ENCODE measurements around the gene AAR2. TPM values are rescaled to one million over a fixed set of nuclear protein-coding genes. Genes with fewer than 3 reads are reported as not detected.

Gene AAR2
- total and polyA plus RNA-seq, 8 donors = 23.1 to 40.0 (median 34.6) TPM

- Histone ChIP-seq H3K36me3 (peaks cover 0 to 25% of the 10 kb centered on the region in 2 donors), H3K9me3 (no peaks in the 10 kb centered on the region), H3K4me1 (no peaks in the 10 kb centered on the region), H3K27me3 (no peaks in the 10 kb centered on the region), H3K27ac (no peak overlapping the region), H3K4me3 (no peak overlapping the region)
- no peak for TF ChIP-seq CTCF (IDR thresholded peaks at IDR 0.05)
- intact Hi-C loops (cut with DNase I) = no loop called here
- ATAC-seq (no peak), DNase-seq (no peak)
Observed at GRCh38 chr20:36260316-36260715, 24.0 kb downstream of the AAR2 start.

GRCh38 chr20:36261389-36262105, 25.3 kb downstream of the AAR2 start:
- Histone ChIP-seq H3K27me3 (no peaks in the 10 kb centered on the region), H3K4me1 (no peaks in the 10 kb centered on the region), H3K4me3 (no peak overlapping the region), H3K36me3 (peaks cover 0 to 13% of the 10 kb centered on the region in 2 donors), H3K9me3 (no peaks in the 10 kb centered on the region), H3K27ac (no peak overlapping the region)
- intact Hi-C loops (cut with DNase I) = no loop called here
- DNase-seq (no peak), ATAC-seq (no peak)
- TF ChIP-seq CTCF (IDR thresholded peaks at IDR 0.05) = no peak

GRCh38 chr20:36262440-36262839, 26.2 kb downstream of the AAR2 start:
- DNase-seq (no peak), ATAC-seq (no peak)
- TF ChIP-seq CTCF (IDR thresholded peaks at IDR 0.05) = no peak

GRCh38 chr20:36264426-36265246, 28.4 kb downstream of the AAR2 start:
- Histone ChIP-seq H3K9me3 (no peaks in the 10 kb centered on the region), H3K36me3 (no peaks in the 10 kb centered on the region), H3K4me1 (no peaks in the 10 kb centered on the region), H3K27ac (no peak overlapping the region), H3K4me3 (no peak overlapping the region), H3K27me3 (no peaks in the 10 kb centered on the region)
- intact Hi-C loops (cut with DNase I) = no loop called here
- ATAC-seq (no peak), DNase-seq (no peak)
- TF ChIP-seq CTCF (IDR thresholded peaks at IDR 0.05) = no peak

More at GRCh38 chr20:36262440-36262839, 26.2 kb downstream of the AAR2 start:
- Histone ChIP-seq H3K4me1 (no peaks in the 10 kb centered on the region), H3K9me3 (no peaks in the 10 kb centered on the region), H3K36me3 (peaks cover 0 to 4% of the 10 kb centered on the region in 2 donors), H3K27ac (no peak overlapping the region), H3K4me3 (no peak overlapping the region), H3K27me3 (no peaks in the 10 kb centered on the region)
- intact Hi-C loops (cut with DNase I) = no loop called here

GRCh38 chr20:36266189-36266588, 29.9 kb downstream of the AAR2 start:
- no peak for TF ChIP-seq CTCF (IDR thresholded peaks at IDR 0.05)
- ATAC-seq = no peak
- intact Hi-C loops (cut with DNase I) = no loop called here
- Histone ChIP-seq H3K27me3 (no peaks in the 10 kb centered on the region), H3K36me3 (no peaks in the 10 kb centered on the region), H3K27ac (no peak overlapping the region), H3K4me3 (no peak overlapping the region), H3K9me3 (no peaks in the 10 kb centered on the region), H3K4me1 (no peaks in the 10 kb centered on the region)
- DNase-seq = no peak
